HG03139 (cell line): ENCODE results near the gene RCBTB2.
A peak's percentile ranks its signal among the peaks of the same experiment; 100 is the strongest.

Experiments used
- ATAC-seq: cut with Tn5 transposase; IDR thresholded peaks from one replicate; pipeline ENCODE4 v1.9.1; 2021; ENCODE audit not compliant: unreplicated experiment

RCBTB2 gene

DNA sequence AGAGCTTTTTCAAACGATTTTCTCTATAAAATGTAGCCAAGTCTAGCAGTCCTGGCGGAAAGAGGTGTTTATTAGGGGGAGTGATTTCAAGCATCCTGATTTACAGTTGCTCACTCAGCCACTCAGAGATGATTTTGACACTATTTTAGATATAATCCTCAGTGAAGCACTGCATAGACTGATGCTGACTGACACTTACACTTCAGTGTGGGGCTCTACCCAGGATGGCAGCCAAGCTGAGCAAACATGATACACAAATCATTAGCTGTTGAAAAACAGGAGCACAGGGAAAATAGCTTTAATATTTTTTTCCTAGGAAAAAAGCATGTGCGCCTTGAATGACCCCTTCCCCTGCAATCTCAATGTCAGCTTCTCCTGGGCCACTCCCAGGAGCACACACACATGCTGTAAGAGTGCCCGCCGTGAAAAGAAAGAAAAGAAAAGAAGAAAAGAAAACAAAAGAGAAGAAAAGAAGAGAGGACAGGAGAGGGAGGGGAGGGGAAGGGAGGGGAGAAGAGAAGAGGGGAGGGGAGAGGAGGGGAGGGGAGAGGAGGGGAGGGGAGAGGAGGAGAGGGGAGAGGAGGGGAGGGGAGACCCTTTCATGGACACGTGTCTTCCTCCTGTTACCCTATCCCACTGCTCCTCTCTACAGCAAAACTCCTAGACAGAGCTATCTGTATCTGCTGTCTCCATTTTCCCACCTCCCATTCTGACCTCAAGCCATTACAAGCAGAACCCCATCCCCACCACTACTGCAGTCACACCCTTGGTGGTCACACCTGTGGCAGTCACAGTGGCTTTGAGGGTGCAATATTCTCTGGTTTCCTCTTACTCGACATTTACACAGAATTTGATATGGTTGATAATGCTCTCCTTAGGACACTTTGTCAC lies 36.4 kb downstream of the RCBTB2 start:
- ATAC-seq = no peak

DNA sequence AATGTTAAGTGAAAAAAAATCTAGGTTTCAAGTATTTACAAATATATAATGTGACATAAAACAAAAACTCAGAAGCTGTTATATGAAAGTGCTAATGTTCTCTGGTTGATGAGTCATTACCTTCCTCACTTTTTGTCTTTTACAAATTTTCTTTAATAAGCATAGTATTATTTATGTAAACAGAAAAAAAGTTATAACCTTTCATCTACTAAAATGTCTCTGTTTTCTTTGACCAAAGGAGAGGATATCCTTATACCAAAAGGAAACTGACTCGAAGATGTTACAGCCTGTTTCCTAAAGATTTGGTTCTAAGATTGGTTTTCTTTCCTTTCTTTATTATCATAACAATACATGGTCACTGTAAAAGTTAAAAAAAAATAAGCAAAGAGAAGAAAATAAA lies 38.0 kb downstream of the RCBTB2 start:
- no peak for ATAC-seq

DNA sequence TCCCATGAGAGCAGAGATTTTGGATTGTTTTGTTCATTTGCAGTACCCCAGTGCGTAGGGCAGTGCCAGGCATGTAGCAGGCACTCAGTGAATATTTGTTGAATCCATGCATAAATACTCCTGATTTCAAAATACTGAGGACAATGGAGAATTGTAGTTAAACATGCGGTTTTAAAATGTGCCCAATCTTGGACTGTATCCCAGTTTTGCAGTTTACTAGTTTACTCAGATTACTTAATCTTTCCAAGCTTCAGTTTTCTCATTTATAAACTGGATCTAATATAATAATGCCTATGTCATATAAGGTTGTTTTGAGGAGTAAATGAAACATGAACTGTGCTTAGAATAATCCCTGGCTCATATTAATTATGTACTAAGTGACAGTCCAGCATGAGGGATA lies 39.0 kb downstream of the RCBTB2 start:
- ATAC-seq = no peak

DNA sequence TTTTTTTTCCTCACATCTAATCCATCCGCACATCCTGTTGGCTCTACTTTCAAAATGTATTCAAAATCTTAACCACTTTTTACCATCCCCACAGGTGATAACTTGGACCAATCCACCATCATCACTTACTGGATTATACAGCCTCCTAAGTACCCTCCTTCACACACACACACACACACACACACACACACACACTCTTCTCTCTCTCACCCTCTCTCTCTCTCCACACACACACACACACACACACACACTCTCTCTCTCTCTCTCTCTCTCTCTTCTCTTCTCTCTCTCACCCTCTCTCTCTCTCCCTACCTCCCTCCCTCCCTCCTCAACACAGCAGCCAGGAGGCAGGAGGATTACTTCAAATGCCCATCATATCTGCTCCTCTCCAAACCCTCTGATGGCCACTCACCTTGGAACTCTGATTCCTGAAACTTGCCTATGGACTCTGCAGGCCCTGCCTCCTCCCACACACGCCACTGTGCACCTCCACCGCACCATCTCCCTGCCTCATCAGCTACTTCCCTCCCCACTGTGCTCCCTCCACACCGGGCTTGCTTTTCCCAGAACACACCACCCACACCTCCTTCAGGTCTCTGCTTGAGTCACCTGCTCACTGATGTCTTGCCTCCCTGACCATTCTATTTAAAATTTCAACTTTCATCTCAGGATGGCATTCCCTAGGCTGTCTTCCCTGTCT lies 39.7 kb downstream of the RCBTB2 start:
- no peak for ATAC-seq

DNA sequence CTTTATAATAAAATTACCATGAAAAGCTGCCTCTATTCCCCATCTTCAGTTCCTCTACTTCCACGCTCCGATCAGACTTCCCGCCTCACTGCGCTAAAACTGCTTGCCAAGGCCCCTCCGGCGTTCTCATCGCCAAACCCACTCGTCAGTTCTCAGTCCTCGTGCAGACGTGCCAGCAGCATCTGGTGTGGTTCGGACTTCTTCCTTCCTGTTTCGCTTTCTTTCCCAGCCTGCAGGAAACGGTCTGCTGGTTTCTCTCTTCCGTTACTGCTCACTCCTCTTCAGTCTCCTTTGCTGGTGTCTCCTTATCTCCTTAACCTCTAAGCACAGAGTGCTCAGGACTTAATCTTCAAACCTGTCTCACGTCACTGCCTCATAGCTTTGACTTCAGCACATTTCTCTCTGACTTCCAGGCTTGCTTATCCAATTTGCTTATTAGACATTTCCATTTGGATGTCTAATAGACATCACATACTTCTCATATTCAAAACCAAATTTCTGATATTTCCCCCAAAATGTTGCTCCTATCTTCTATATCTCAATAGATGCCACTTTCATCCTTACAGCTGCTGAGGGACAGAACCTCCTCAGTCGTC lies 40.3 kb downstream of the RCBTB2 start:
- peak; percentile 65 for ATAC-seq

DNA sequence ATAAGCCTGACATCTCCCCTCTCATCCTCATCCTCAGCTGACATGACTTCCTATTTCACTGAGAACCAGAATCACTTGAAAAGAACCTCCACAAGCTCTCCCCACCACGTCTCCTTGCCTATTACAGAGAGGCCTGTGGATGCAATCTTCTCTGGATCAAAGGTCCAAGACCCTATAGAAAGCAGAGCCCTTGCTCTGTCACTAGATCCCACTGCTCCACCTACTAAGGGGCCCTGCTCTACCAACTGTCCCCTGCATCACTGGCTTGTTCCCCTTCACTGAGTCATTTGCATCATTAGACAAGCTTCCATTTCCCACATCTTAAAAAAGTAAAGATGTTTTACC lies 40.8 kb downstream of the RCBTB2 start:
- peak; percentile 54 for ATAC-seq

DNA sequence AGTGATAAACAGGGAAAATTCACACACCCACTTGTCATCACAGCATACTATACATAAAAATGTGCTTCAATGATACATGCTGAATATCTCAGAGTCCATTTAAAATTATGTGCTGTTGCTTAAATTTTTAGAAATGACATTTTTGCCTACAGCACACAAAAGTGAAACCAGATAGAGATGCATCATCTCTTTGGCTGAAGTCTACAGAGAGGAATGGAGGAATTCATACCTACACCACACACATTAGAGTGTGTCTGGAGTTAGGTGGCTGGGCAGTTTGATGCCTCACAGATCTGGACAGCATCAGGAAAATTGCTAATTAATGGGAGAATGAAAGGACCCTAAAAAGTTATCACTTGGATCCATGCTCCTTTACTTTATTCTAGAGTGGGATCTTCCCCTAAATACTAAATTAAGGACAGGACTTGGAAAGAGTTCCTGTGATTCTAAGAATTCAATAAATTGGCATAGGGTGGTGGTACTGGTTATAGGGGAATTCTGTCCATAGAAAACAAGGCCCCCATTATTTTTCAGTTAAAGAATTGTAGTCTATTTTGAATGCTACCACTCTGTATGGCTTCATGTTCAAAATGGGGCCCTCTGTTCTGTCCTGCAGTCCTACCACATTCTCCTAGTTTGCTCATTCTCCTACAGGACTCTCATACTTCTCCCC lies 41.3 kb downstream of the RCBTB2 start:
- peak; percentile 1 for ATAC-seq

DNA sequence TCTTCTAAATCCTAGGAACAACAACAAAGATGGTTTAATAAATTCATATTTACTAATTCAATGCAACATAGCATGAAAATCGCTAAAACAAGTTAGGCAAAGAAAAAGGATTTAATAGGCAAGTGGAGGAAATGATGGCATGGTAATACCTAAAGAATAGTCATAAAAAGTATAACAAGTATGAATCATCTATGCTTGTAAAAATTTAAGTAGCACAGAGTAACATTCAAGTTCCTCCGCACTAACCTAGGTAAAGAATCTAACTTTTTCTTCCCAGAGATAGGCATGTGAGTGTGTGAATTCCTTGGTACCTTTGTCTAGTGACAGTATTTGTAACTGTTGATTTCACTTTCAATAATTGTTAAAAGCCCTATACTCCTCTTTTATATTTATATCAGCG lies 42.6 kb downstream of the RCBTB2 start:
- no peak for ATAC-seq

DNA sequence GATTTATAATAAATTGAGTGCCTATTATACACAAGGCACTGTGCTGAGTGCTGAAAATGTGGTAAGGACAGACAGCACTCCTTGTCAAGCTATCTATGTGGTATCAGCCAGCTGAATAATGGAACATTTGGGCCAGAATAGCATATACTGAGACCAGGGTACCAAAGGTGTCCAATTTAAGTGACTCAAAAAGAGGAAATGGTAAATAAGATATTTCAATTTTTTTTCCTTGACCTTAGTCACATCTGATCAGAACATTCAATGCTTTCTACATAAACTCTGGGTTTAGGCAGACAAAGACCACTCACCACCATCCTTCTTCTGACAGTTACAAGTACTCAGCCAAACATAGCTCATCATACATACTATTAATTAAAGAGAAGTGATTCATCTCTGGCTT lies 43.2 kb downstream of the RCBTB2 start:
- ATAC-seq = no peak

DNA sequence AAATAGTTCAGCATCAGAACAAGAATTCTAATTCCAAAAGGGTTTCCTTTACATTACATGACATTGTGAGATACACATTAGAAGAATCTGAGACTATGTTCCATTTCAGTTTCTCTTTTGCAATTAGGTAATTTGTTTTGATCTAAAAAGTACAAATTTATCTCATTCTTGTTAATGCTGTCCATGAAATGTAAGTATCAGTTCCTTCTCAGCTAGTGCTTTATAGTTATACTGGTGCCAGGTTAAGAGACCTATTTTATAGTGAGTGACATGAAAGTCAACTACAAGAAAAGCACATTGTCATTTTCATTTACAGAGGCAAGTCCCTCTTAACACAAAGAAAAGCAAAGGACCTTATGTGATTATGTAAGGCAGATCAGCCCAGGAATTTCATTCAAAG lies 43.9 kb downstream of the RCBTB2 start:
- no peak for ATAC-seq

DNA sequence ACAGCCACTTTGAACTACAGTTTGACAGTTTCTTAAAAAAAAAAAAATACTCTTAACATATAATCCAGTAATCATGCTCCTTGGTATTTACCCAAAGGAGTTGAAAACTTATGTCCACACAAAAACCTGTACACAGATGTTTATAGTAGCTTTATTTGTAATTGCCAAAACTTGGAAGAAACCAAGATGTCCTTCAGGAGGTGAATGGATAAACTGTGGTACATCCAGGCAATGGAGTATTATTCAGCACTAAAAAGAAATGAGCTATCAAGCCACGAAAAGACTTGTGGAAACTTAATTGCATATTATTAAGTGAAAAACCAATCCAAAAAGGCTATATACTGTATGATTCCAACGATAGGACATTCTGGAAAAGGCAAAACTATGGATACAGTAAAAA lies 44.9 kb downstream of the RCBTB2 start:
- no peak for ATAC-seq

DNA sequence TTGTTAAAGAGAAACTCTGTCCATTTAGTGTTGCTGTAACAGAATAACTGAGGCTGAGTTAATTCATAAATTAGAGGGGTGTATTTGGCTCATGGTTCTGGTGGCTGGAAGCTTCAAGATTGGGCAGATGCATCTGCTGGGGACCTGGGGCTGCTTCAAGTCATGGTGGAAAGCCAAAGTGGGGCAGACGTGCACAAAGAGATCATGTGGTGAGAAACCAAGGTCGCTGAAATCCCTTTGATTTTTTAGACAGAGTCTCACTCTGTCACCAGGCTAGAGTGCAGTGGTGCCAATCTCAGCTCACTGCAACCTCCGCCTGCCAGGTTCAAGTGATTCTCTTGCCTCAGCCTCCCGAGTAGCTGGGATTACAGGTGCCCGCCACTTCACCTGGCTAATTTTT lies 46.0 kb downstream of the RCBTB2 start:
- no peak for ATAC-seq

DNA sequence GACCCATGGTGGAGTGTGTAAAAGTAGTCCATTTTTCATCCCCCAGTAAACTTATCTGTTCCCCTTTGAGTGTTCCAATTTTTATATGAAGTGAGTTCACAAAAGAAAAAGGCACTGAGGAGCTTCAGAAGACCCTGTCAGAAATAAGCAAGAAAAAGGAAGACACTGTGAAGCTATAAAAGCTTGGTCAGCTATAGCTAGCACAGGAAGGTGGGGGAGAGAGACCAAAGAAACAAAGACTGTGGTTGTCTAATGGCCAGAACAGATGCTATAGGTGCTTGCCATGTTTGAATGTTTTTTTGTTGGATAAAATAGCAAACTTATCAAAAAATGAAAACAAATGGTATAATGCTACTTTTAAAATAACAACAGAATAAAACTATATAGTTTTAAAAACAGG lies 46.5 kb downstream of the RCBTB2 start:
- no peak for ATAC-seq

DNA sequence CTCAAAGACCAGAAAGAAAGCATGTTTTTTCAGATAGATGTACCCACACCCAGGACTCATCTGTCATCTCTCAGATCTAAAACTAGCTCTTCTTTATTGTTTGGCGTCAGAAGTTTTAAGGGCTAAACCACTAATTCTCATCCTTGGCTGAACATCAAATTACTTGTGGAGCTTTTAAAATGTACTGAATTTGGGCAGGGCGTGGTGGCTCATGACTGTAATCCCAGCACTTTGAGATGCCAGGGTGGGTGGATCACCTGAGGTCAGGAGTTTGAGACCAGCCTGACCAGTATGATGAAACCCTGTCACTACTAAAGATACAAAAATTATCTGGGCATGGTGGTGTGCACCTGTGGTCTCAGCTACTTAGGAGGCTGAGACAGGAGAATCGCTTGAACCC lies 47.4 kb downstream of the RCBTB2 start:
- no peak for ATAC-seq

DNA sequence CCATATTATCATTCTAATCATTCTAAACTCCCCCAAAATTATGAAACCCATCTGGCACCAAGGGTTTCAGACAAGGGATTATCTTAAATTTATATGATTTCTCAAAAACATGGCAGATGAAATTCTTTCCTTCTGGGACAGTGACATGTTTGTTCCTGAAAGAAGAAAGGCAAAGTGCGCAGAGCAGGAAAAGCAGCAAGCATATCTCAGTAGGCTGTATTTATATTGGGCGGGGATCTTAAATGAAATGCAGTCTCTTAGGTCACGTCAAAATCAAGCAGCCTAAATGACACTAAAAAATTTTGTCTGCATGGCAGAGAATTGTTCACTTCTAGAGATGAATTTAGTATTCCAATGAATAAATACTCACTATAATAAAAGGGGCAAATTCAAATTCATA lies 49.3 kb downstream of the RCBTB2 start:
- no peak for ATAC-seq

DNA sequence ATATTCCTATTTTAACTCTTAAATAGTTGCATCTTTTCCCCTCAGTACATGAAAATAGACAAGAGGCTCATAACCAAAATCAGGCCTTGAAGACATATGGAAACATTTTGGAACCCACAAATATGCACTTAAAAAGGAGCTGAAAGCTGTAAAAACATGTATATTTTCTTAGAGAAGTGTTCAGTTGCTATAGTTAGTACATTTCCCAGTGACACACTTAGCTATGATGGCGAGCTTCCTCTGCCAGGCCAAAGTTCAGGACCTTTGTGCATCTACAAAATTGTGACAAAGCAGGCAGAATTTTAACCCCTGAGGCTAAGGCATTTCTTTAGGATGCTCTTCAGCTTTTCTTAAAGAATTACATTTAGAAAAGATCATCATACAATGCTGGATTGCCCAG lies 54.5 kb downstream of the RCBTB2 start:
- no peak for ATAC-seq

DNA sequence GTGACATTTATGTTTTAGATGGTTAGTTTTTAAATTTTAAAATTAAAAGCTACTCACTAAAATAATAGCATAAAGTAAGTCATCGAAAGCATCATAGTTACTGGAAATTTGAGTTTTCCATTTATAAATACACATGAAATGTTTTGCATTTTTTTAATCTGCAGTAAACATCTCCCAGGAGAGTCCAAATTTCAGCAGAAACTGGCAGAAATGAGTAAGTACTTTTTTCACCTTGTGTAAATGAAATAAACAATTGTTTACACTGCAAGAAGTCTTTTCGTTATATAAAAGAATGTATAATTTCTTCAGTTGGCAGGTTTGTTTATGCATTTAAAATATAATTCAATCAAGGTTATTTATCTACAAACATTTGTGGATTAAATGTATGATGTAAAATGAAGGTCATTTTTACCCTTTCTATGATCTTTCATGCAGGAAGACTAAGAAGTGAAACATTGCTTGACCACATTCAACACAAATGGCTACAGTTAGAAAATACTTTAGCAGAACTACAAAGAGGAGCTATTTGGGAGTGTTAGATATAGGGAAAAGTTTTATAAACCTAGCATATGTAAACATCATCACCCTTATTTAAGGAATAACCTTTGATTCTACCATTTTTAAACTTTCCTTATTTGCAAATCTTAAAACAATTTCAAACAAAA lies 55.6 kb downstream of the RCBTB2 start:
- no peak for ATAC-seq

DNA sequence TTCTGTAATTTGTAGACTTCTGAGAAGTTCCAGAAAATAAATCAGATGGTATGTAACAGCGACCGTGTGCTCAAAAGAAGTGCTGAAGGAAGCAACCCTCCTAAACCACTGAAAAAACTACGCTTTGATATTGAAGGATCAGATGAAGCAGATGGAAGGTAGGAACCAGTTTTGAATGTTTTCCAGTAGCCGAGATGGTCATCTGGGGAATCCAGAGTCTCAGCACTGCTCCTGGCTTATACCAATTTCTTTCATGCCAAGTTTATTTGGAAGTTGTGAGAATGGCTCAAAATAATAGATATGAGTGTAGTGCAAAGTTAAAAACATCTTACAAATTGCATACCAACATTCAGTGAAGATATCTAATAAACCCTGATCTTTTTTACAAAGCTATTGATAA lies 56.2 kb downstream of the RCBTB2 start:
- no peak for ATAC-seq

DNA sequence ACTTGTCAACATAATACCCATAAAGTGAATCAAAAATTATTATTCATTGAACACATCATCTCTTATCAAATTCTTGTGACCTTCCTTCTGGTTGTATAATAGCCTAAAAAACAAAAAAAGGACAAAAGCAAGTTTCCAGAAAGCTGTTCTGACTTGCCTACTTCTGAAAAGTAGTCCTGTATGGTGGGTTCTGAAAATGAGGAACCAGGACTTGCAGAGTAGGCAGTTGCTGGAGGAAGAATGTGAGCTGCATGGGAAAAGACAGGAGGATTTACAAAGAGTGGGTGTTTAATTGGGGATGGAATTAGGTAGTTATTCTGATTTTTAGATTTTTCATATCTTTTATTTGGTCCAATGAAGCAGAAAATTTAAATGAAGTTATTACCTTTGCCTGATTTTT lies 56.7 kb downstream of the RCBTB2 start:
- no peak for ATAC-seq

DNA sequence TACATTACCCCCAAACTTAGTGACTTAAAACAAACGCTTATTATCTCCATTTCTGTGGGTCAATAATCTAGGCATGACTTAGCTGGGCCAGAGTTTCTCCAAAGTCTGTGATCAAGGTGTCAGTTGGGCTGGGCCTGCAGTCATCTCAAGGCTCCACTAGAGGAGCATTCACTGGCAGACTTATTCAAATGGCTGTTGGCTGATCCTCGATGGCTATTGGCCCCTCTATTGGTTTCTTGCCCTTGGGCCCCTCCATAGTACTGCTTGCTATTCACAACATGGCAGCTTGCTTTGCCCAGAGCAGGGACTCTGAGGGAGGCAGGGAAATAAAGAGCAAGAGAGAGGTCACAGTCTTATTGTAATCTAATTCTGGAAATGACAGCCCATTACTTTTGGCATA lies 57.6 kb downstream of the RCBTB2 start:
- ATAC-seq = no peak

DNA sequence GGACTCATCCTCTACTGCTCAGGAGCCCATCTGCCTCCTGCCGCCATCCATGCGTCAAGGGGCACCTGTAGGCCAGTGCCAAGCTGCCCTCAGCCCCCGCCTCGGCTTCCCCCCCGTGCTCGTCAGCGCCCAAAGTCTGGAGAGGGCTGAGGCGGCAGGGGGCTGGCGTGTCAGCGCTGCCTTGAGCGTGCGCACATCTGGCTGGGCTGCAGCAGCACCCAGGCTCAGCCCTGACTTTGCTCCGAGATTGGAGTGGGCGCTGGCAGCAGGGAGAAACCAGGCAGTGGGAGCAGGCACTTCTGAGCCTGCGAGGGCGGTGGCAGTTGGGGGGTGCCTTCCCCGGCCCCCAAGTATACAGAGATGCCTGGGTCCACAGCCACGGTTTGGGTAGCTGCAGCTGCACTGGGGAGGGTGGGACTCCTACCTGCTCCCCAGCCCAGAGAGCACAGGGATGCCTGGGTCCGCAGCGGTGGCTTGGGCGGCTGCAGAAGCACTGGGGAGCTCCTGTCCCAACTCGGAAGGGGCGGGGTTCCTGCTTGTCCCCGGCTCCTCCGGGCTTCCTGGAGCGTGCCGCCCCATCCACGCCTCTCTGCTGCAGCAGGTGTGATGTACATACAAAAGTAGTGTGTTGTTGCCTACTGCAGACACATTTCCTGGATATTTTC lies 75.2 kb downstream of the RCBTB2 start:
- ATAC-seq = no peak
